HepG2 (cell line): ENCODE results near the gene THPO. TPM values are rescaled to one million over a fixed set of nuclear protein-coding genes. Genes with fewer than 3 reads are reported as not detected.

ENCODE experiments used
- CBX1 ChIP-seq: IDR thresholded peaks from one replicate; pipeline ENCODE4 v1.6.1; 2016; ENCODE audit warnings: antibody characterized with exemption, low read depth
- E2F5 ChIP-seq: sonication (generic); formaldehyde crosslinking; conservative IDR thresholded peaks from 2 replicates; pipeline ENCODE4 v1.4.0; 2020; ENCODE audit warnings: missing genetic modification reagents
- HIC2 ChIP-seq: sonication (generic); formaldehyde crosslinking; IDR thresholded peaks from 2 replicates; pipeline ENCODE4 v1.9.0; 2022; ENCODE audit warnings: low read depth, missing genetic modification reagents
- HNRNPH1 ChIP-seq: fragments of 200-400 bp; formaldehyde crosslinking; optimal IDR thresholded peaks from 2 replicates; pipeline ENCODE3; 2017; ENCODE audit warnings: mild to moderate bottlenecking, low read depth, low read length
- HNRNPLL ChIP-seq: fragments of 200-400 bp; formaldehyde crosslinking; IDR thresholded peaks from 2 replicates; pipeline ENCODE4 v1.6.1; 2017; ENCODE audit warnings: mild to moderate bottlenecking, low read depth, low read length; ENCODE audit not compliant: poor library complexity, severe bottlenecking
- HOXA3 ChIP-seq: sonication (generic); formaldehyde crosslinking; IDR thresholded peaks from 2 replicates; pipeline ENCODE4 v1.5.0; 2020; ENCODE audit warnings: missing genetic modification reagents
- IRF2 ChIP-seq: IDR thresholded peaks from 2 replicates; pipeline ENCODE4 v1.6.1; 2018; ENCODE audit warnings: missing genetic modification reagents, missing compliant biosample characterization
- KAT8 ChIP-seq: IDR thresholded peaks from 2 replicates; pipeline ENCODE4 v1.6.1; 2016; ENCODE audit warnings: missing genetic modification reagents, missing compliant biosample characterization
- KLF13 ChIP-seq: sonication (generic); formaldehyde crosslinking; IDR thresholded peaks from 2 replicates; pipeline ENCODE4 v1.4.0; 2020; ENCODE audit warnings: mild to moderate bottlenecking, missing genetic modification reagents
- MLX ChIP-seq: IDR thresholded peaks from 2 replicates; pipeline ENCODE4 v1.6.1; 2016
- MXI1 ChIP-seq: IDR thresholded peaks from 3 replicates; pipeline ENCODE4 v1.6.1; 2012; ENCODE audit warnings: low read depth, low read length, inconsistent platforms, borderline replicate concordance
- SP5 ChIP-seq: IDR thresholded peaks from 2 replicates; pipeline ENCODE4 v1.6.1; 2016; ENCODE audit warnings: low read depth, borderline replicate concordance
- TEAD3 ChIP-seq: optimal IDR thresholded peaks from 2 replicates; pipeline ENCODE3; 2016; ENCODE audit warnings: borderline replicate concordance
- ZFP41 ChIP-seq: sonication (generic); formaldehyde crosslinking; IDR thresholded peaks from 2 replicates; pipeline ENCODE4 v1.4.0; 2020; ENCODE audit warnings: mild to moderate bottlenecking, missing genetic modification reagents, borderline replicate concordance
- ZFYVE20 ChIP-seq: sonication (generic); formaldehyde crosslinking; IDR thresholded peaks from 2 replicates; pipeline ENCODE4 v1.8.0; 2023; ENCODE audit warnings: low read depth, mild to moderate bottlenecking, moderate library complexity, missing genetic modification reagents, borderline replicate concordance
- ZNF260 ChIP-seq: sonication (generic); formaldehyde crosslinking; IDR thresholded peaks from 2 replicates; pipeline ENCODE4 v1.4.0; 2020; ENCODE audit warnings: missing genetic modification reagents, low read depth, mild to moderate bottlenecking, borderline replicate concordance
- ZNF331 ChIP-seq: sonication (generic); formaldehyde crosslinking; IDR thresholded peaks from 2 replicates; pipeline ENCODE4 v1.4.0; 2020; ENCODE audit warnings: missing genetic modification reagents
- ZNF367 ChIP-seq: sonication (generic); formaldehyde crosslinking; IDR thresholded peaks from 2 replicates; pipeline ENCODE4 v1.4.0; 2020; ENCODE audit warnings: missing genetic modification reagents, borderline replicate concordance
- ZNF605 ChIP-seq: sonication (generic); formaldehyde crosslinking; IDR thresholded peaks from 2 replicates; pipeline ENCODE4 v1.8.0; 2022; ENCODE audit warnings: mild to moderate bottlenecking, missing genetic modification reagents
- ZNF740 ChIP-seq: sonication (generic); formaldehyde crosslinking; IDR thresholded peaks from 2 replicates; pipeline ENCODE4 v1.4.0; 2020; ENCODE audit warnings: missing genetic modification reagents
- ZNF766 ChIP-seq: sonication (generic); formaldehyde crosslinking; IDR thresholded peaks from 2 replicates; pipeline ENCODE4 v1.5.0; 2020; ENCODE audit warnings: missing genetic modification reagents, borderline replicate concordance
- ZNF781 ChIP-seq: sonication (generic); formaldehyde crosslinking; IDR thresholded peaks from 2 replicates; pipeline ENCODE4 v1.5.1; 2020; ENCODE audit warnings: borderline replicate concordance, mild to moderate bottlenecking, missing genetic modification reagents; ENCODE audit errors: not compliant biosample characterization
- polyA plus RNA-seq, 8 experiments: library from polyadenylated mRNA; depleted of rRNA in 3 of 8; stranded (reverse) in 7 of 8; unstranded in 1 of 8; fragments of >200 nt; fragmentation: Illumina TruSeq in 4 of 8; extraction: Trizol in 4 of 8; gene quantifications; 2 replicates each; pipeline versions ENCODE4 v1.2.1 to v1.2.3, GENCODE V29; 2011 to 2016; ENCODE audit warnings: low read depth in 4 of 8, missing spikeins in 1 of 8, mixed read lengths in 1 of 8; ENCODE audit not compliant: insufficient read depth in 1 of 8
- total RNA-seq, 5 experiments: library from RNA; depleted of rRNA; stranded (reverse); fragments of >200 nt; fragmentation: Illumina TruSeq; extraction: Trizol; gene quantifications; 2 replicates each; pipeline ENCODE4 v1.2.3, GENCODE V29; 2016; ENCODE audit warnings: low read depth in 1 of 5
- TF ChIP-seq, protein P1 (sequence below): sonication (generic); formaldehyde crosslinking; IDR thresholded peaks from 2 replicates; pipeline ENCODE4 v1.5.1; 2020; ENCODE audit warnings: missing genetic modification reagents, mild to moderate bottlenecking, borderline replicate concordance
- TF ChIP-seq, protein P2 (sequence below): sonication (generic); formaldehyde crosslinking; IDR thresholded peaks from 2 replicates; pipeline ENCODE4 v1.8.1; 2023; ENCODE audit warnings: mild to moderate bottlenecking, moderate library complexity, missing genetic modification reagents
- TF ChIP-seq, protein P3 (sequence below): sonication (generic); formaldehyde crosslinking; IDR thresholded peaks from 2 replicates; pipeline ENCODE4 v1.4.0; 2020; ENCODE audit warnings: mild to moderate bottlenecking, missing genetic modification reagents

The THPO gene
- total and polyA plus RNA-seq, 2 of the 13 experiments (the other 11 are each of a cell fraction or from before 2014, with no cell fraction given) = 2.8 to 4.8 TPM

GRCh38 chr3:184417619-184418327 lies 39.8 kb upstream of the THPO start (continued):
- no peak for TF ChIP-seq HIC2
- TF ChIP-seq MLX (CRISPR knock-in tag) = no peak
- TF ChIP-seq SP5 (CRISPR knock-in tag) = no peak
- TF ChIP-seq, protein P1, sequence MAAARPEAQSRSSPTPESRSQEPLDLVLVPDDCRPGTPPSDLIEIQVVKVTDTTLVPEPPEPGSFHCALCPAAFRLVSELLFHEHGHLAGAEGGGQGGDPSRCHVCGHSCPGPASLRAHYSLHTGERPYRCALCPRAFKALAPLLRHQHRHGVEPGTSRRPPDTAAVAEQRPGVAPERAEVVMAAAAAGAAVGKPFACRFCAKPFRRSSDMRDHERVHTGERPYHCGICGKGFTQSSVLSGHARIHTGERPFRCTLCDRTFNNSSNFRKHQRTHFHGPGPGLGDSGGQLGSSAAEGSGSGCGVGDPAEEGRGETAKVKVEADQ = no peak
- TF ChIP-seq ZNF740 = no peak
- TF ChIP-seq, protein P2, sequence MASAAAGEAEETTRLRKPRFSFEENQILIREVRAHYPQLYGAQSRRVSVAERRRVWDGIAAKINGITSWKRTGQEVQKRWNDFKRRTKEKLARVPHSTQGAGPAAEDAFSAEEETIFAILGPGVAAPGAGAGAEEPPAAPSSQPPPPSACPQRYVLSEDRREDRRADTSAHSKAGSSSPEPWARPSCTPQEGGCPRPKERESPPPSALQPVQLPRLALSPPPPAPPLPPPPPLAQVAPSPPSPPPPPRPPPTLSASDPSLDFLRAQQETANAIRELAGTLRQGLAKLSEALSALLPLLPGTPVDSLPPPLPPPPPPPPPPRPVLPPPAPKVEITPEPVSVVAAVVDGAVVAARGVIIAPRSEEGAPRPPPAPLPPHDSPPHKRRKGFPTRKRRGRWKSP (CRISPR knock-in tag) = no peak
- no peak for TF ChIP-seq E2F5 (CRISPR knock-in tag)
- TF ChIP-seq ZNF605 = no peak
- TF ChIP-seq ZNF766 (CRISPR knock-in tag) = no peak
- TF ChIP-seq ZNF781 = no peak
- TF ChIP-seq HNRNPH1 = no peak
- TF ChIP-seq ZNF367 (CRISPR knock-in tag) = no peak
- TF ChIP-seq MXI1 = 0 out of 3 replicates have a peak, but pooled peaks have one; percentile 37
- TF ChIP-seq, protein P3, sequence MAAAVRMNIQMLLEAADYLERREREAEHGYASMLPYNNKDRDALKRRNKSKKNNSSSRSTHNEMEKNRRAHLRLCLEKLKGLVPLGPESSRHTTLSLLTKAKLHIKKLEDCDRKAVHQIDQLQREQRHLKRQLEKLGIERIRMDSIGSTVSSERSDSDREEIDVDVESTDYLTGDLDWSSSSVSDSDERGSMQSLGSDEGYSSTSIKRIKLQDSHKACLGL (CRISPR knock-in tag) = no peak
- TF ChIP-seq HNRNPLL = no peak
- no peak for TF ChIP-seq ZFYVE20 (CRISPR knock-in tag)
- TF ChIP-seq TEAD3 = peak; percentile 22
- no peak for TF ChIP-seq ZNF260 (CRISPR knock-in tag)
- no peak for TF ChIP-seq ZFP41 (CRISPR knock-in tag)
- TF ChIP-seq IRF2 (CRISPR knock-in tag) = no peak
- TF ChIP-seq CBX1 = no peak
- no peak for TF ChIP-seq ZNF331 (CRISPR knock-in tag)
- TF ChIP-seq KAT8 (CRISPR knock-in tag) = no peak
- TF ChIP-seq KLF13 (CRISPR knock-in tag) = no peak
- TF ChIP-seq HOXA3 (CRISPR knock-in tag) = no peak; the same call in 1 of the 2 replicates
